GM06990 (cell line): ENCODE data around the gene GRB7.

Experiments
- DNase-seq: peaks from one replicate; pipeline ENCODE4 v3.0.0-alpha.2; 2011; ENCODE audit not compliant: insufficient read length; ENCODE audit errors: extremely low read depth
- H3K27me3 ChIP-seq: replicated peaks from 2 replicates; pipeline ENCODE4 v1.6.0; 2011; ENCODE audit warnings: low read length; ENCODE audit not compliant: control insufficient read depth, insufficient read depth
- H3K36me3 ChIP-seq: 2 replicates; pipeline ENCODE4 v1.5.1; 2011; ENCODE audit warnings: low read length; ENCODE audit not compliant: control insufficient read depth, insufficient read depth
- H3K4me3 ChIP-seq: replicated peaks from 2 replicates; pipeline ENCODE4 v1.5.1; 2011; ENCODE audit warnings: low read depth, mild to moderate bottlenecking, control low read depth, low read length
- CTCF ChIP-seq: IDR thresholded peaks from 2 replicates; pipeline ENCODE4 v1.5.1; 2011; ENCODE audit warnings: low read length, control low read depth, mild to moderate bottlenecking, inconsistent platforms; ENCODE audit not compliant: insufficient read depth, poor library complexity, severe bottlenecking

GRB7 gene

DNA sequence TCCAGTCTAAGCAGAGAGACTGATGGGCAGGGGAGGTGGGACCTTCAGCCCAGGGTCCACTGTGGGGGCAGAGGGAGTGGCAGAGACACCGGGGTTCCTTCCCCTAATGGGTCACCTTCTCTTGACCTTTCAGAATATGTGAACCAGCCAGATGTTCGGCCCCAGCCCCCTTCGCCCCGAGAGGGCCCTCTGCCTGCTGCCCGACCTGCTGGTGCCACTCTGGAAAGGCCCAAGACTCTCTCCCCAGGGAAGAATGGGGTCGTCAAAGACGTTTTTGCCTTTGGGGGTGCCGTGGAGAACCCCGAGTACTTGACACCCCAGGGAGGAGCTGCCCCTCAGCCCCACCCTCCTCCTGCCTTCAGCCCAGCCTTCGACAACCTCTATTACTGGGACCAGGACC, 10.2 kb upstream of the GRB7 start:
- H3K27me3 ChIP-seq, result no peaks in the 10 kb centered on the region
- TF ChIP-seq CTCF, result no peak
- no peak for DNase-seq
- no peak overlapping the region for H3K4me3 ChIP-seq
- H3K36me3 ChIP-seq, result peaks cover 10% of the 10 kb centered on the region

GRCh38 chr17:39729280-39729851, 8.4 kb upstream of the GRB7 start:
- Histone ChIP-seq H3K36me3 (peaks cover 10% of the 10 kb centered on the region), H3K4me3 (peak overlapping the region; percentile 81), H3K27me3 (no peaks in the 10 kb centered on the region)
- no peak for TF ChIP-seq CTCF
- DNase-seq, result no peak

- peak; percentile 85 for TF ChIP-seq CTCF
- peak within 1 kb of the TSS; percentile 81 for H3K4me3 ChIP-seq
- no peaks in the 10 kb centered on the region for H3K27me3 ChIP-seq
- H3K36me3 ChIP-seq, result peaks cover 10% of the 10 kb centered on the region
- peak; percentile 92 for DNase-seq
Observed at GRCh38 chr17:39730095-39730921, 7.4 kb upstream of the GRB7 start, which contains the start of gene MIEN1. MIEN1 (minus strand) TSS chr17:39730532; CDS start chr17:39730495, 37 bp downstream.

- no peak for DNase-seq
- Histone ChIP-seq H3K36me3 (peaks cover 7% of the 10 kb centered on the region), H3K27me3 (no peaks in the 10 kb centered on the region)
Observed at GRCh38 chr17:39732586-39732985, 5.2 kb upstream of the GRB7 start.

GRCh38 chr17:39735882-39736281, 1.9 kb upstream of the GRB7 start:
- DNase-seq, result no peak
- no peaks in the 10 kb centered on the region for H3K27me3 ChIP-seq
- no peak overlapping the region for H3K4me3 ChIP-seq
- H3K36me3 ChIP-seq, result no peaks in the 10 kb centered on the region
- TF ChIP-seq CTCF, result no peak

More at GRCh38 chr17:39732586-39732985, 5.2 kb upstream of the GRB7 start:
- TF ChIP-seq CTCF, result no peak
- H3K4me3 ChIP-seq, result no peak overlapping the region
